Measurements from ENCODE around the gene PDXP. TPM values are rescaled to one million over a fixed set of nuclear protein-coding genes. Genes with fewer than 3 reads are reported as not detected.

The PDXP gene
- total and polyA plus RNA-seq, 2 of the 13 experiments (the other 11 are each of a cell fraction or from before 2014, with no cell fraction given), result 58.2 to 70.6 TPM

DNA sequence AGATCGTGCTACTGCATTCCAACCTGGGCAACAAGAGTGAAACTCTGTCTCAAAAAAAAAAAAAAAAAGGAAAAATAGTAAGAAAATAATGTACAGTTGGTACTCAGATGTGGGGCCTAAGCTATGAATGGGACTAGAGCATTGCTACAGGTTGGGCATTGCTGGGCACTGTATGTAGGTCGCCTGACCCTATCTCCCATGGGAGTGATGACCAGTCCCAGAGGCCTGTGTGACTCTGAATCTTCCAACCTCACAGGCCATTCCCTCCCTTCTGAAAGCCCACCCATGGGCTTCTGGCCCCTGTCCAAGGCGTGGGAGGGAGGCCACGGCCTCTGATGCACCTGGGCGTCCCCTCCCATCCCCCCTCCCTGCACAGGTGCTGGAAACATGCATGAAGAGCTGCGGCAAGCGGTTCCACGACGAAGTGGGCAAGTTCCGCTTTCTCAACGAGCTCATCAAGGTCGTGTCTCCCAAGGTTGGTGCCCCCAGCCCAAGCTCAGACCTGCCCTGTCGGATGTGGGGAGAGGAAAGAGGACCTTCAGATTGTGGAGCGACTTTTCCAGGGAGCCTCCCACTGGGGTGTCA, 40.4 kb upstream of the PDXP start (continued):
- TF ChIP-seq, protein P1, sequence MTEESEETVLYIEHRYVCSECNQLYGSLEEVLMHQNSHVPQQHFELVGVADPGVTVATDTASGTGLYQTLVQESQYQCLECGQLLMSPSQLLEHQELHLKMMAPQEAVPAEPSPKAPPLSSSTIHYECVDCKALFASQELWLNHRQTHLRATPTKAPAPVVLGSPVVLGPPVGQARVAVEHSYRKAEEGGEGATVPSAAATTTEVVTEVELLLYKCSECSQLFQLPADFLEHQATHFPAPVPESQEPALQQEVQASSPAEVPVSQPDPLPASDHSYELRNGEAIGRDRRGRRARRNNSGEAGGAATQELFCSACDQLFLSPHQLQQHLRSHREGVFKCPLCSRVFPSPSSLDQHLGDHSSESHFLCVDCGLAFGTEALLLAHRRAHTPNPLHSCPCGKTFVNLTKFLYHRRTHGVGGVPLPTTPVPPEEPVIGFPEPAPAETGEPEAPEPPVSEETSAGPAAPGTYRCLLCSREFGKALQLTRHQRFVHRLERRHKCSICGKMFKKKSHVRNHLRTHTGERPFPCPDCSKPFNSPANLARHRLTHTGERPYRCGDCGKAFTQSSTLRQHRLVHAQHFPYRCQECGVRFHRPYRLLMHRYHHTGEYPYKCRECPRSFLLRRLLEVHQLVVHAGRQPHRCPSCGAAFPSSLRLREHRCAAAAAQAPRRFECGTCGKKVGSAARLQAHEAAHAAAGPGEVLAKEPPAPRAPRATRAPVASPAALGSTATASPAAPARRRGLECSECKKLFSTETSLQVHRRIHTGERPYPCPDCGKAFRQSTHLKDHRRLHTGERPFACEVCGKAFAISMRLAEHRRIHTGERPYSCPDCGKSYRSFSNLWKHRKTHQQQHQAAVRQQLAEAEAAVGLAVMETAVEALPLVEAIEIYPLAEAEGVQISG (CRISPR knock-in tag; IDR thresholded peaks at IDR 0.05), result no peak
- no peak for TF ChIP-seq POLR2G (IDR thresholded peaks at IDR 0.05; ENCODE audit: low read depth, low read length)
- TF ChIP-seq ZNF850 (CRISPR knock-in tag; conservative IDR thresholded peaks at IDR 0.05), result no peak
- TF ChIP-seq U2AF2 (IDR thresholded peaks at IDR 0.05; ENCODE audit: low read depth, low read length), result no peak
- no peak for TF ChIP-seq ZNF207 (IDR thresholded peaks at IDR 0.05; ENCODE audit: borderline replicate concordance)
- TF ChIP-seq ZNF558 (CRISPR knock-in tag; IDR thresholded peaks at IDR 0.05; ENCODE audit: borderline replicate concordance), result no peak
- no peak for TF ChIP-seq KLF9 (CRISPR knock-in tag; IDR thresholded peaks at IDR 0.05; ENCODE audit: low read depth)

DNA sequence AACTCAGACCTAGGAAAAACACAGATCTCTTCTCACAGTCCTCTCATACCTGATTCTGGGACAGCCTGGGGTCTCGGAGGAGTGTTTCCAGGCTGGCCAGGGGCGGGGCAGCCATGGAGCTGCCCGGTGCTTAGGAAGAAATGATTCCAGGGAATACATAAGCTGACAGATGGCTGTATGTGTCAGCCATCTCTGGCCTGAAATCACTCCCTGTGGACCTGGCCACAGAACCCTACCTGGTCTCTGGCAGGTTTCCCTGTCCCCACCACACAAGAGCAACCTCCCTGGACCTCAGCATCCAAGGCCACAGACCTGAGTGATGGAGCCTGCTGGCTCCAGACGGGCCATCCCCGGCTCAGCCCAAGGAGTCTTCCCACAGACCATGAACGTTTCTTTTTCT, 39.8 kb upstream of the PDXP start:
- FAIRE-seq, result no peak
- H3K79me2 ChIP-seq (ENCODE audit: insufficient read depth, low read length), result no peaks in the 10 kb centered on the region
- H3K27ac ChIP-seq (ENCODE audit: extremely low read length, insufficient read depth, low read length), result no peak overlapping the region
- H3K36me3 ChIP-seq (replicated peaks in 1 of 2; ENCODE audit: control insufficient read depth in 1 of 2, insufficient read depth in 2 of 2, low read length in 2 of 2), result peaks cover 21 to 42% of the 10 kb centered on the region in 2 experiments; a peak in 4 of 5 replicates
- H3K4me1 ChIP-seq (ENCODE audit: insufficient read depth, low read length), result peaks cover 6% of the 10 kb centered on the region
- CTCF ChIA-PET (ENCODE audit: low intra/inter-chr PET ratio, low total read pairs), result no interaction called here
- POLR2A ChIA-PET, result interaction anchor here (0.7 to 1.0 kb wide), 2 partner anchors 10 to 116 kb away, joined by 3 read pairs; partner anchors contain the start of gene GGA1
- intact Hi-C loops (cut with micrococcal nuclease; ENCODE audit: unreplicated experiment) (no loop called here), in situ Hi-C loops (cut with HindIII; ENCODE audit: extremely low pct_ligation_motif_present, low pct_unique_long_range_greater_than_20kb) (no loop called here)
- no peak for ATAC-seq
- H2AFZ ChIP-seq (ENCODE audit: low read length), result no peak overlapping the region
- no peaks in the 10 kb centered on the region; a peak in 1 of 5 replicates for H3K27me3 ChIP-seq (ENCODE audit: control insufficient read depth in 1 of 2, insufficient read depth in 2 of 2, low read length in 2 of 2)
- no peak for DNase-seq (ENCODE audit: low spot score)
- H3K9ac ChIP-seq (ENCODE audit: insufficient read depth, low read depth, low read length), result no peak overlapping the region
- BruUV-seq (replicated peaks), result no TSS peak
- H3K4me3 ChIP-seq (replicated peaks in 1 of 3; ENCODE audit: insufficient read depth in 1 of 3, low read depth in 2 of 3, low read length in 3 of 3), result no peak overlapping the region
- no peaks in the 10 kb centered on the region for H4K20me1 ChIP-seq (ENCODE audit: insufficient read depth, low read length)
- H3K4me2 ChIP-seq (ENCODE audit: low read depth, low read length), result no peak overlapping the region
- 96% methylated on average over 6 of the region's 6 CpGs for WGBS (ENCODE audit: low lambda C conversion rate)
- no peaks in the 10 kb centered on the region for H3K9me3 ChIP-seq (ENCODE audit: low read length)
- no peak for TF ChIP-seq SMC3 (IDR thresholded peaks at IDR 0.05; ENCODE audit: low read length)
- no peak for TF ChIP-seq ZC3H13 (CRISPR knock-in tag; IDR thresholded peaks at IDR 0.05)
- no peak for TF ChIP-seq RFXAP (CRISPR knock-in tag; IDR thresholded peaks at IDR 0.05; ENCODE audit: borderline replicate concordance)
- no peak for TF ChIP-seq ZNF660 (CRISPR knock-in tag; IDR thresholded peaks at IDR 0.05; ENCODE audit: borderline replicate concordance, low read depth)
- TF ChIP-seq JUNB (CRISPR knock-in tag; IDR thresholded peaks at IDR 0.05; ENCODE audit: borderline replicate concordance), result no peak
- TF ChIP-seq, protein P2, sequence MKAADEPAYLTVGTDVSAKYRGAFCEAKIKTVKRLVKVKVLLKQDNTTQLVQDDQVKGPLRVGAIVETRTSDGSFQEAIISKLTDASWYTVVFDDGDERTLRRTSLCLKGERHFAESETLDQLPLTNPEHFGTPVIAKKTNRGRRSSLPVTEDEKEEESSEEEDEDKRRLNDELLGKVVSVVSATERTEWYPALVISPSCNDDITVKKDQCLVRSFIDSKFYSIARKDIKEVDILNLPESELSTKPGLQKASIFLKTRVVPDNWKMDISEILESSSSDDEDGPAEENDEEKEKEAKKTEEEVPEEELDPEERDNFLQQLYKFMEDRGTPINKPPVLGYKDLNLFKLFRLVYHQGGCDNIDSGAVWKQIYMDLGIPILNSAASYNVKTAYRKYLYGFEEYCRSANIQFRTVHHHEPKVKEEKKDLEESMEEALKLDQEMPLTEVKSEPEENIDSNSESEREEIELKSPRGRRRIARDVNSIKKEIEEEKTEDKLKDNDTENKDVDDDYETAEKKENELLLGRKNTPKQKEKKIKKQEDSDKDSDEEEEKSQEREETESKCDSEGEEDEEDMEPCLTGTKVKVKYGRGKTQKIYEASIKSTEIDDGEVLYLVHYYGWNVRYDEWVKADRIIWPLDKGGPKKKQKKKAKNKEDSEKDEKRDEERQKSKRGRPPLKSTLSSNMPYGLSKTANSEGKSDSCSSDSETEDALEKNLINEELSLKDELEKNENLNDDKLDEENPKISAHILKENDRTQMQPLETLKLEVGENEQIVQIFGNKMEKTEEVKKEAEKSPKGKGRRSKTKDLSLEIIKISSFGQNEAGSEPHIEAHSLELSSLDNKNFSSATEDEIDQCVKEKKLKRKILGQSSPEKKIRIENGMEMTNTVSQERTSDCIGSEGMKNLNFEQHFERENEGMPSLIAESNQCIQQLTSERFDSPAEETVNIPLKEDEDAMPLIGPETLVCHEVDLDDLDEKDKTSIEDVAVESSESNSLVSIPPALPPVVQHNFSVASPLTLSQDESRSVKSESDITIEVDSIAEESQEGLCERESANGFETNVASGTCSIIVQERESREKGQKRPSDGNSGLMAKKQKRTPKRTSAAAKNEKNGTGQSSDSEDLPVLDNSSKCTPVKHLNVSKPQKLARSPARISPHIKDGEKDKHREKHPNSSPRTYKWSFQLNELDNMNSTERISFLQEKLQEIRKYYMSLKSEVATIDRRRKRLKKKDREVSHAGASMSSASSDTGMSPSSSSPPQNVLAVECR (CRISPR knock-in tag; IDR thresholded peaks at IDR 0.05; ENCODE audit: borderline replicate concordance), result no peak
- no peak for TF ChIP-seq HNRNPK (IDR thresholded peaks at IDR 0.05; ENCODE audit: low read depth, low read length, poor library complexity, severe bottlenecking)
- TF ChIP-seq MTA1 (CRISPR knock-in tag; IDR thresholded peaks at IDR 0.05; ENCODE audit: borderline replicate concordance), result no peak

Data from HepG2 (cell line).